ENCODE data around the gene SLC25A43.

SLC25A43 gene

DNA sequence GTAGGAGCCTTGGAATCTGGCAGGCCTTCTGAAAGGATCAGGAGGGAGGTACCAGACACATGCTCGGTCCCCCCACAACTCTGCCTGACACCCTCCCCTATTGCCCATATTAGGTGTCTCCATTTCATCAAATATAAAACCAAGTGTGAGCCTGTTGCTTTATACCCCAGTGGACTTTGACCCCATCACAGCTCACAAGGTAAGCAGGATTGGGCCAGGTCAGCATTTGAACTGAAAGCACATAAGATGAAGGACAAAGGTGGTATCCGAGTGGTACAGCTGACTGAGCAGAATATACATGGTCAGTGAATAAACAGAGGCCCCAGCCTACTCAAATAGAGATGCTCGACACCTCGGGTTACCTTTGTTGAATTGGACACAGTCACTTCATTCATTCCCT, 20.0 kb downstream of the SLC25A43 start:
- Histone ChIP-seq H4K20me1 (ENCODE audit: insufficient read depth, low read length) (no peaks in the 10 kb centered on the region), H3K27ac (ENCODE audit: low read depth, low read length, poor library complexity, severe bottlenecking) (no peak overlapping the region), H3K9me3 (ENCODE audit: low read length) (no peaks in the 10 kb centered on the region), H3F3A (ENCODE audit: insufficient read depth, low read length) (no peaks in the 10 kb centered on the region), H3K27me3 (ENCODE audit: insufficient read depth, low read length) (no peaks in the 10 kb centered on the region), H3K4me1 (ENCODE audit: insufficient read depth, low read length, severe bottlenecking) (no peaks in the 10 kb centered on the region), H3K36me3 (ENCODE audit: insufficient read depth, low read length) (peaks cover 5% of the 10 kb centered on the region; the same call in 1 of the 2 replicates), H3K9ac (ENCODE audit: low read length) (no peak overlapping the region), H3K4me3 (ENCODE audit: low read depth, low read length, poor library complexity, severe bottlenecking) (no peak overlapping the region), H2AFZ (ENCODE audit: low read length) (no peak overlapping the region), H3K4me2 (ENCODE audit: low read length) (no peak overlapping the region), H3K9me2 (ENCODE audit: low read depth, low read length) (no peaks in the 10 kb centered on the region), H3K79me2 (ENCODE audit: insufficient read depth, low read length) (no peaks in the 10 kb centered on the region)
- no peak for TF ChIP-seq EZH2 (IDR thresholded peaks at IDR 0.05; ENCODE audit: borderline replicate concordance, low read length)

GRCh38 chrX:119419898-119420297, 20.8 kb downstream of the SLC25A43 start:
- no peaks in the 10 kb centered on the region for H4K20me1 ChIP-seq (ENCODE audit: insufficient read depth, low read length)
- TF ChIP-seq EZH2 (IDR thresholded peaks at IDR 0.05; ENCODE audit: borderline replicate concordance, low read length): no peak
- TF ChIP-seq, protein P1, sequence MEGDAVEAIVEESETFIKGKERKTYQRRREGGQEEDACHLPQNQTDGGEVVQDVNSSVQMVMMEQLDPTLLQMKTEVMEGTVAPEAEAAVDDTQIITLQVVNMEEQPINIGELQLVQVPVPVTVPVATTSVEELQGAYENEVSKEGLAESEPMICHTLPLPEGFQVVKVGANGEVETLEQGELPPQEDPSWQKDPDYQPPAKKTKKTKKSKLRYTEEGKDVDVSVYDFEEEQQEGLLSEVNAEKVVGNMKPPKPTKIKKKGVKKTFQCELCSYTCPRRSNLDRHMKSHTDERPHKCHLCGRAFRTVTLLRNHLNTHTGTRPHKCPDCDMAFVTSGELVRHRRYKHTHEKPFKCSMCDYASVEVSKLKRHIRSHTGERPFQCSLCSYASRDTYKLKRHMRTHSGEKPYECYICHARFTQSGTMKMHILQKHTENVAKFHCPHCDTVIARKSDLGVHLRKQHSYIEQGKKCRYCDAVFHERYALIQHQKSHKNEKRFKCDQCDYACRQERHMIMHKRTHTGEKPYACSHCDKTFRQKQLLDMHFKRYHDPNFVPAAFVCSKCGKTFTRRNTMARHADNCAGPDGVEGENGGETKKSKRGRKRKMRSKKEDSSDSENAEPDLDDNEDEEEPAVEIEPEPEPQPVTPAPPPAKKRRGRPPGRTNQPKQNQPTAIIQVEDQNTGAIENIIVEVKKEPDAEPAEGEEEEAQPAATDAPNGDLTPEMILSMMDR (IDR thresholded peaks at IDR 0.05; ENCODE audit: low read length): no peak
- H3K27me3 ChIP-seq (ENCODE audit: insufficient read depth, low read length): no peaks in the 10 kb centered on the region
- H3K79me2 ChIP-seq (ENCODE audit: insufficient read depth, low read length): no peaks in the 10 kb centered on the region
- H3K9me2 ChIP-seq (ENCODE audit: low read depth, low read length): no peaks in the 10 kb centered on the region
- no peak overlapping the region for H3K9ac ChIP-seq (ENCODE audit: low read length)
- H3K4me3 ChIP-seq (ENCODE audit: low read depth, low read length, poor library complexity, severe bottlenecking): no peak overlapping the region
- peaks cover 5% of the 10 kb centered on the region; the same call in 1 of the 2 replicates for H3K36me3 ChIP-seq (ENCODE audit: insufficient read depth, low read length)
- H3K9me3 ChIP-seq (ENCODE audit: low read length): no peaks in the 10 kb centered on the region
- H3K4me2 ChIP-seq (ENCODE audit: low read length): no peak overlapping the region
- no peak overlapping the region for H2AFZ ChIP-seq (ENCODE audit: low read length)
- peaks cover 2% of the 10 kb centered on the region for H3K4me1 ChIP-seq (ENCODE audit: insufficient read depth, low read length, severe bottlenecking)
- H3K27ac ChIP-seq (ENCODE audit: low read depth, low read length, poor library complexity, severe bottlenecking): no peak overlapping the region
- no peaks in the 10 kb centered on the region for H3F3A ChIP-seq (ENCODE audit: insufficient read depth, low read length)

- H3K27ac ChIP-seq (ENCODE audit: low read depth, low read length, poor library complexity, severe bottlenecking): no peak overlapping the region
- no peak overlapping the region for H2AFZ ChIP-seq (ENCODE audit: low read length)
- H3K9ac ChIP-seq (ENCODE audit: low read length): no peak overlapping the region
- H3K9me2 ChIP-seq (ENCODE audit: low read depth, low read length): no peaks in the 10 kb centered on the region
- TF ChIP-seq, protein P1 (IDR thresholded peaks at IDR 0.05; ENCODE audit: low read length): no peak
- TF ChIP-seq EZH2 (IDR thresholded peaks at IDR 0.05; ENCODE audit: borderline replicate concordance, low read length): no peak
- no peaks in the 10 kb centered on the region for H4K20me1 ChIP-seq (ENCODE audit: insufficient read depth, low read length)
- H3K4me1 ChIP-seq (ENCODE audit: insufficient read depth, low read length, severe bottlenecking): peaks cover 15% of the 10 kb centered on the region
- no peaks in the 10 kb centered on the region for H3F3A ChIP-seq (ENCODE audit: insufficient read depth, low read length)
- H3K4me2 ChIP-seq (ENCODE audit: low read length): no peak overlapping the region
- no peaks in the 10 kb centered on the region for H3K9me3 ChIP-seq (ENCODE audit: low read length)
- no peaks in the 10 kb centered on the region for H3K79me2 ChIP-seq (ENCODE audit: insufficient read depth, low read length)
- no peaks in the 10 kb centered on the region for H3K27me3 ChIP-seq (ENCODE audit: insufficient read depth, low read length)
- H3K4me3 ChIP-seq (ENCODE audit: low read depth, low read length, poor library complexity, severe bottlenecking): no peak overlapping the region
- peaks cover 5% of the 10 kb centered on the region; the same call in 1 of the 2 replicates for H3K36me3 ChIP-seq (ENCODE audit: insufficient read depth, low read length)
These were observed 22.0 kb downstream of the SLC25A43 start for GRCh38 chrX:119421016-119421705.

- no peaks in the 10 kb centered on the region for H3K27me3 ChIP-seq (ENCODE audit: insufficient read depth, low read length)
- H3K9me3 ChIP-seq (ENCODE audit: low read length): no peaks in the 10 kb centered on the region
- no peak overlapping the region for H3K4me2 ChIP-seq (ENCODE audit: low read length)
- no peaks in the 10 kb centered on the region for H4K20me1 ChIP-seq (ENCODE audit: insufficient read depth, low read length)
- H3K9me2 ChIP-seq (ENCODE audit: low read depth, low read length): no peaks in the 10 kb centered on the region
- no peaks in the 10 kb centered on the region; the same call in 1 of the 2 replicates for H3K36me3 ChIP-seq (ENCODE audit: insufficient read depth, low read length)
- TF ChIP-seq, protein P1 (IDR thresholded peaks at IDR 0.05; ENCODE audit: low read length): no peak
- no peak for TF ChIP-seq EZH2 (IDR thresholded peaks at IDR 0.05; ENCODE audit: borderline replicate concordance, low read length)
- no peak overlapping the region for H3K27ac ChIP-seq (ENCODE audit: low read depth, low read length, poor library complexity, severe bottlenecking)
- H3K79me2 ChIP-seq (ENCODE audit: insufficient read depth, low read length): no peaks in the 10 kb centered on the region
- no peak overlapping the region for H2AFZ ChIP-seq (ENCODE audit: low read length)
- peaks cover 34% of the 10 kb centered on the region for H3K4me1 ChIP-seq (ENCODE audit: insufficient read depth, low read length, severe bottlenecking)
- H3K9ac ChIP-seq (ENCODE audit: low read length): no peak overlapping the region
- H3K4me3 ChIP-seq (ENCODE audit: low read depth, low read length, poor library complexity, severe bottlenecking): no peak overlapping the region
- H3F3A ChIP-seq (ENCODE audit: insufficient read depth, low read length): no peaks in the 10 kb centered on the region
These were observed 24.5 kb downstream of the SLC25A43 start for GRCh38 chrX:119423631-119424030.

All from OCI-LY1 (cell line).